ENCODE measurements around the gene FKBP2.
A peak's percentile ranks its signal among the peaks of the same experiment; 100 is the strongest.

FKBP2 gene

DNA sequence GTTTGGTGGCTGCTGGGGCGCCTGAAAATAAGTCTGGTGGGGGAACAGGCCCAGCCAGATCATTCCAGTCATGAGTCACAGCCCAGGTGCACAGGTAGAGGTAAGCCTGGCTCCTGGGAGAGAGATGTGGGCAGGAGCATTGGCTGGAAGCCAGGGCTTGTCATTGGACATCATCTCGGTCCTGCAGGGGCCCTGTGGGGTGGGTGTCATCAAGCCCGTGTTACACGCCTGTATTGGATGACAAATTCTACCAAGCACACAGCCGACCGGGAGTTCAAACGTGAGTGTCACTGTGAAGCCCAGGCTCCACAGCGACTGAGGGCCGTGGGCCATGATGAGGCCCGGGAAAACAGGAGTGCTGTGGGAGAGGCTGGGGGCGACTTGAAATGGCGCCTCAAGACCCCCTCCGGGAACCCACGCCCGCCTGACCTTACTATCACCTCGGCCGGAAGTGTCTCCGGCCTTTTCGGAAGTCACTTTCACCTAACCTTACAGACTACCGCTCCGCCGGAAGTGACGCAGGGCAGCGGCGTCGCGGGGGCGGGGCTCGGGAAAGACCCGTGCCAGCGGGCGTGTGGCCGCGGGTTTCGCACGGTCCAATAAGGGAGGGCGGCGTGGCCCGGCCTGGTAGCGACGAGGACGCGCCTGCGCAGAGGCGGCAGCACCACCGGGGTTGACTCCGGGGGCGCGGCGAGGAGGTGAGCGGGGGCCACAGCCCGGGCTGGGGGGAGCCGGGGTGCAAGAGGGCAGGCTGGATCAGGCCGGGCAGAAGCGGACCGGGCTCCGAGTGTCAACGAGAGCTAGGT is at the start of gene FKBP2:
Gene FKBP2, plus strand, starts transcription at position 661 of the 806 bp plus-strand sequence. CDS start 1,293 bp downstream, outside the sequence.
- H3K27ac ChIP-seq: peak within 1 kb of the TSS; percentile 86
- TF ChIP-seq ZFX (IDR thresholded peaks at IDR 0.05): no peak
- TF ChIP-seq CTCF (conservative IDR thresholded peaks at IDR 0.05): no peak

GRCh38 chr11:64192434-64192833 is 48.5 kb upstream of the FKBP2 start:
- H3K27ac ChIP-seq: no peak overlapping the region
- TF ChIP-seq CTCF (conservative IDR thresholded peaks at IDR 0.05): no peak
- TF ChIP-seq ZFX (IDR thresholded peaks at IDR 0.05): no peak

DNA sequence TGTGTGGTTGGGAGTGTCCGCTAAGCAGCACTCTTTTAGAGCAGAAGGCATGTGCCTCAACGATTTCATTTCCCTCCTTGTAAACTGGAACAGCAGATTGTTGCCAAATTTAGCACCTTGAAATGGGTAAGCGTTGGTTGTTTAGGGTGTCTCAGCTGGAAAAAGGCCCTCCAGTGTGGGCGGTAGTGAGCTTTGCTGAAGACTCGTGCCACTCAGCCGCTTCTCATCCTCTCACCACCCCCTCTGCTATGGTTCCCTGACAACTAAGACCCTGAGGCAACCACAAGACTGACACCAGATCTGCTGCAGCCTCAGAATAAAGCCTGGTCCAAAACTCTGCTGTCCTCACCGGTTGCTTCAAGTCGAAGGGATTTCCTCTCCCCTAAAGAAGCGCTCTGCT is 44.3 kb upstream of the FKBP2 start:
- H3K27ac ChIP-seq: no peak overlapping the region
- TF ChIP-seq ZFX (IDR thresholded peaks at IDR 0.05) (no peak), CTCF (conservative IDR thresholded peaks at IDR 0.05) (no peak)

DNA sequence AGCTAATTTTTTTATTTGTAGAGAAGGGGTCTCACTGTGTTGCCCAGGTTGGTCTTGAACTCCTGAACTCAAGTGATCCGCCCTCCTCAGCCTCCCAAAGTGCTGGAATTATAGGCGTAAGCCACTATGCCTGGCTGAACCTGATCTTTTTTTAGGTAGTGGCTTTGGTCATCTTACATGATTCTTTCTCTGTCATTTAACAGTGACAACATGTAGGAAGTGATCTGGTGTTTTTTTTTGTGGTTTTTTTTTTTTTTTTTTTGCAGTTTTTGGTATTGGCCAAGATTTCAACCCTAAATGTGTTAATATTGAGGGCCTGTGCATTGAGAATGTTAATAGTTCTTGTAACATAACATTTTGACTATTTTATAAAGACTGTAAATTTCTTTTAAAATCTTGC is 42.4 kb upstream of the FKBP2 start:
- TF ChIP-seq CTCF (conservative IDR thresholded peaks at IDR 0.05): no peak
- TF ChIP-seq ZFX (IDR thresholded peaks at IDR 0.05): no peak
- no peak overlapping the region for H3K27ac ChIP-seq

DNA sequence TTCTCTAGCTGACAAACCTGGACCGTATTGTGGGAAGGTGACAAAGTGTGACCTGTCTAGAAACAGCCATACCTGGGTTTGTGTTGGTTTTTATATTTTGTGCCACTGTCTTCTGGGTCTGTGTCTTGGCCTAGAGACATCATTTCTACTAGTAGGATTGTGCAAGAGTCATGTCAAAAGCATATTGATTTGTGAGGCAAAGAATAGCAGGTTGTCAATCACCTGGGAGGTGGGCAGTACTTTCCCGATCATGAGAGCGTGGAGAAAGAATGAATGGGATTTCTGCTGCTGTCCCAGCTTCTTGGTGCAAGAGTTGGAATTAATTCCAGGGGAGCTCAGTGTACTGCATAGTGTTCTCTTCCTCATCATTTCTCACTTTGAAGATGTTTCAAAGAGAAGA is 39.4 kb upstream of the FKBP2 start:
- no peak for TF ChIP-seq CTCF (conservative IDR thresholded peaks at IDR 0.05)
- TF ChIP-seq ZFX (IDR thresholded peaks at IDR 0.05): no peak
- H3K27ac ChIP-seq: no peak overlapping the region

DNA sequence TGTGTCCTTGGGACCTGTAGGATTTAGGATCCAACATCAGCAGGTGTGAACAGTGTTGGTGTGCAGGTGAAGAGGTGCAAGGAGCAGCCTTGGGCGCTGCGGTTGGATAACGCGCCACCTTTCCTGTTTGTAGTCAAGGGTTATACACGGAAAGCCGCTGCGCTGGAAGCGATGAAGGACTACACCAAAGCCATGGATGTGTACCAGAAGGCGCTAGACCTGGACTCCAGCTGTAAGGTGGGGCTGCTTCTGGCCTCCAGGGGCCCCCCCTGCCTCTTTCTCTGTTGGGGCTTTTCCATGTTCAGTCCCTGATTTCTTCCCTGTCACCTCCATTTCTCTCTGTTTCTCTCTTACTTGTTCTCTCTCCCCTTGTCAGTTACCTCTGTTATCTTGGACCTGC is 37.9 kb upstream of the FKBP2 start:
- TF ChIP-seq CTCF (conservative IDR thresholded peaks at IDR 0.05) (no peak), ZFX (IDR thresholded peaks at IDR 0.05) (no peak)
- no peak overlapping the region for H3K27ac ChIP-seq

DNA sequence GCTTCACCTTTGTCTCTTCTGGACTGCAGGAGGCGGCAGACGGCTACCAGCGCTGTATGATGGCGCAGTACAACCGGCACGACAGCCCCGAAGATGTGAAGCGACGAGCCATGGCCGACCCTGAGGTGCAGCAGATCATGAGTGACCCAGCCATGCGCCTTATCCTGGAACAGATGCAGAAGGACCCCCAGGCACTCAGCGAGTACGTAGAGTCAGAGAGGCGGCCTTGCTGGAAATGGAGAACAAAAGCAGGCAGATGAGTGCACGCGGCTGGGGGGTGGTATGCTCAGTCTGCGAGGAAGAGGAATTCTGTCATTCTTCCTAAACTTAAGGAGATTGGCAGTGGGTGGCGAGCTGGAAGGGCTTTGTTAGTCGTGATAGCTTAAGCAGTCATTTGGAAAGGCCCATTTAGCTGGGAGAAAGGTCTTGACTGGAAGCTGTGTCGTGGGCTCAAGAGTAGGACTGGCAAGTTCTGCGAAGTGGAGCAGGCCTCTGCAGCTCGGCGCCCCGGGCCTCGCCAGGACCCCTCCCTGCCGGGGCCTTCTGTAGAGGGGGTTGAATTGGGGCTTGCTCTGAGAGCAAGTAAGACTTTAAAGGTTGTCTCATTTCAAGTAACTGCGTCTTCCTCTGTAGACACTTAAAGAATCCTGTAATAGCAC is 37.3 kb upstream of the FKBP2 start:
- no peak overlapping the region for H3K27ac ChIP-seq
- TF ChIP-seq ZFX (IDR thresholded peaks at IDR 0.05): no peak
- no peak for TF ChIP-seq CTCF (conservative IDR thresholded peaks at IDR 0.05)
